B cell (primary cell): ENCODE measurements around the gene PTPN20. TPM values are rescaled to one million over a fixed set of nuclear protein-coding genes. Genes with fewer than 3 reads are reported as not detected.

ENCODE experiments used
- ATAC-seq: fragments of 200-7000 bp; cut with Tn5 transposase; one replicate; pipeline ENCODE4 v1.10.0; 2021; ENCODE audit warnings: low read depth, mild to moderate bottlenecking, moderate number of reproducible peaks, moderate library complexity
- CTCF ChIA-PET: fragments of 350-600 bp; sonication (Branson Sonifier 250); formaldehyde crosslinking; loops from one replicate; lab custom pipeline; 2021; ENCODE audit warnings: antibody characterized with exemption, inconsistent platforms; lab: Charles Lee
- POLR2A ChIA-PET: fragments of 350-600 bp; sonication (Branson Sonifier 250); formaldehyde crosslinking; loops from one replicate; lab custom pipeline; 2021; ENCODE audit warnings: antibody characterized with exemption; lab: Charles Lee
- DNase-seq: peaks from one replicate; pipeline ENCODE4 v3.0.0; 2013
- H2AFZ ChIP-seq: 2 replicates; pipeline ENCODE4 v1.6.1; 2012; ENCODE audit warnings: mild to moderate bottlenecking, low read depth, low read length; ENCODE audit not compliant: insufficient read depth, poor library complexity, severe bottlenecking
- H3K27ac ChIP-seq, 2 donors: 1 replicate in 1 of 2; 2 replicates in 1 of 2; pipeline ENCODE4 v1.5.1; 2012 to 2013; ENCODE audit warnings: low read length in 2 of 2, mild to moderate bottlenecking in 2 of 2, moderate library complexity in 1 of 2
- H3K27me3 ChIP-seq, 4 experiments: fragments of 200-600 bp in 1 of 4; sonication (generic) in 1 of 4; replicated peaks in 1 of 4; 1 replicate in 2 of 4; 2 replicates in 2 of 4; pipeline versions ENCODE4 v1.6.1 to v1.7.0; 2013 to 2016; ENCODE audit warnings: low read length in 3 of 4, mild to moderate bottlenecking in 2 of 4, mixed read lengths in 1 of 4, moderate library complexity in 1 of 4; ENCODE audit not compliant: insufficient read depth in 4 of 4, control insufficient read depth in 3 of 4; ENCODE audit errors: control extremely low read depth in 1 of 4
- H3K36me3 ChIP-seq, 2 experiments: replicated peaks in 1 of 2; 1 replicate in 1 of 2; 2 replicates in 1 of 2; pipeline versions ENCODE4 v1.6.1 to v1.7.1; 2013; ENCODE audit warnings: low read length in 1 of 2; ENCODE audit not compliant: insufficient read depth in 2 of 2, control insufficient read depth in 1 of 2; ENCODE audit errors: control extremely low read depth in 1 of 2, extremely low read depth in 1 of 2
- H3K4me1 ChIP-seq, 2 donors: fragments of 200-600 bp in 1 of 2; sonication (generic) in 1 of 2; 1 replicate in 1 of 2; 2 replicates in 1 of 2; pipeline versions ENCODE4 v1.5.1 to v1.6.1; 2013 to 2017; ENCODE audit warnings: low read length in 2 of 2; ENCODE audit not compliant: control insufficient read depth in 2 of 2, insufficient read depth in 2 of 2
- H3K4me2 ChIP-seq: replicated peaks from 2 replicates; pipeline ENCODE3; 2012; ENCODE audit warnings: mild to moderate bottlenecking, low read depth, low read length; ENCODE audit not compliant: poor library complexity, severe bottlenecking
- H3K4me3 ChIP-seq, 5 experiments: fragments of 200-600 bp in 1 of 5; sonication (generic) in 1 of 5; 1 replicate in 3 of 5; 2 replicates in 2 of 5; pipeline versions ENCODE4 v1.5.1 to v1.7.0; 2011 to 2016; ENCODE audit warnings: low read length in 4 of 5, mild to moderate bottlenecking in 4 of 5, low read depth in 2 of 5, control low read depth in 1 of 5, moderate library complexity in 1 of 5; ENCODE audit not compliant: insufficient read depth in 1 of 5; ENCODE audit errors: control extremely low read depth in 1 of 5, extremely low read depth in 1 of 5
- H3K79me2 ChIP-seq: fragments of 200-600 bp; sonication (generic); one replicate; pipeline ENCODE4 v1.6.0; 2016; ENCODE audit warnings: low read length; ENCODE audit not compliant: control insufficient read depth, insufficient read depth
- H3K9ac ChIP-seq: fragments of 200-600 bp; sonication (generic); 2 replicates; pipeline ENCODE4 v1.6.1; 2017; ENCODE audit warnings: mild to moderate bottlenecking, low read length, moderate library complexity
- H3K9me3 ChIP-seq, 3 donors: one replicate each; pipeline versions ENCODE4 v1.6.1 to v1.7.1; 2013; ENCODE audit warnings: low read length in 2 of 3; ENCODE audit not compliant: control insufficient read depth in 2 of 3, insufficient read depth in 1 of 3; ENCODE audit errors: control extremely low read depth in 1 of 3
- H4K20me1 ChIP-seq: 2 replicates; pipeline ENCODE4 v1.6.0; 2012; ENCODE audit warnings: mild to moderate bottlenecking, low read length; ENCODE audit not compliant: insufficient read depth, control insufficient read depth, poor library complexity, severe bottlenecking
- H3K27ac Mint-ChIP-seq: one replicate; pipeline ENCODE4 v1.8.0; 2021; ENCODE audit warnings: mixed read lengths
- H3K27me3 Mint-ChIP-seq: one replicate; pipeline ENCODE4 v1.8.0; 2021; ENCODE audit warnings: mixed read lengths
- H3K4me1 Mint-ChIP-seq: one replicate; pipeline ENCODE4 v1.8.0; 2021; ENCODE audit warnings: mixed read lengths
- H3K4me3 Mint-ChIP-seq: one replicate; pipeline ENCODE4 v1.8.0; 2021; ENCODE audit warnings: mixed read lengths
- H3K9me3 Mint-ChIP-seq: one replicate; pipeline ENCODE4 v1.8.0; 2022; ENCODE audit warnings: mixed read lengths; ENCODE audit not compliant: insufficient read depth
- EZH2 ChIP-seq: IDR thresholded peaks from 2 replicates; pipeline ENCODE4 v1.6.1; 2012; ENCODE audit warnings: borderline replicate concordance, low read depth, mild to moderate bottlenecking, moderate library complexity, low read length; ENCODE audit not compliant: insufficient read depth, poor library complexity, severe bottlenecking
- WGBS: methylation state at CpG from one replicate; pipeline ENCODE4 v1.1.5; 2013; ENCODE audit warnings: missing lambda C conversion rate; ENCODE audit not compliant: insufficient coverage; 5-methylcytosine and 5-hydroxymethylcytosine counted together
- intact Hi-C: fragments of 100-400 bp; cut with micrococcal nuclease; formaldehyde crosslinking; loops from one replicate; pipeline ENCODE4 v1.10.0; 2022
- polyA plus RNA-seq: library from polyadenylated mRNA; depleted of rRNA; stranded (reverse); fragments of >200 nt; gene quantifications from 2 replicates; pipeline ENCODE4 v1.2.3, GENCODE V29; 2012
- total RNA-seq, 2 donors: library from RNA; stranded (reverse); fragments of 120-200 nt in 1 of 2; gene quantifications; 1 replicate in 1 of 2; 2 replicates in 1 of 2; pipeline versions ENCODE4 v1.2.3 to v1.2.4, GENCODE V29; 2013 to 2022
- TF ChIP-seq, protein P1 (sequence below): fragments of 200-600 bp; IDR thresholded peaks from one replicate; pipeline ENCODE4 v1.8.0; 2022; ENCODE audit warnings: antibody characterized with exemption, mild to moderate bottlenecking

The PTPN20 gene
- total and polyA plus RNA-seq, 2 donors (not counting 1 experiment from before 2014, with no cell fraction given) = 0.24 to 4.2 TPM

DNA sequence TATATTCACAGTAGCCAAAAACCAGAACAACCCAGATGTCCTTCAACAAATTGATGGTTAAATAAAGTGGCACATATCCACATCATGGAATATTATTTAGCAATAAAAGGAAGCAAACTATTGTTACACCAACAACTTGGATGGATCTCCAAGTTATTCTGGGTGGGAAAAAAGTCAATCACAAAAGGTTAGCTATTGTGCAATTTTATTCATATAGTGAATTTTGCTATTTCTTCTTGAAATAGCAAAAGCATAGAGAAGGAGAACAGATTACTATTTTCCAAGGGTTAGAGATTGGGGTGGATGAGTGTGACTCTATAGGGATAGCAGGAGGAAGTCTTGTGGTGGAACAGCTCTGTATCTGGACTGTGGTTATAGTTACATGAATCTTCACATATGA lies 87.0 kb downstream of the PTPN20 start:
- no peaks in the 10 kb centered on the region for H3K4me1 ChIP-seq
- H3K27me3 ChIP-seq = peaks cover 0 to 9% (median 0%) of the 10 kb centered on the region in 4 experiments
- CTCF ChIA-PET = no interaction called here
- Mint-ChIP-seq H3K4me1 (no peaks in the 10 kb centered on the region), H3K27me3 (peaks cover 13% of the 10 kb centered on the region), H3K27ac (no peak overlapping the region), H3K9me3 (peaks cover 4% of the 10 kb centered on the region), H3K4me3 (no peak overlapping the region)
- no peaks in the 10 kb centered on the region for H4K20me1 ChIP-seq
- no peaks in the 10 kb centered on the region for H3K79me2 ChIP-seq
- POLR2A ChIA-PET = no interaction called here
- no peak overlapping the region for H3K27ac ChIP-seq
- H3K36me3 ChIP-seq = no peaks in the 10 kb centered on the region
- H3K4me2 ChIP-seq = no peak overlapping the region
- DNase-seq = no peak
- TF ChIP-seq EZH2 = no peak
- TF ChIP-seq, protein P1, sequence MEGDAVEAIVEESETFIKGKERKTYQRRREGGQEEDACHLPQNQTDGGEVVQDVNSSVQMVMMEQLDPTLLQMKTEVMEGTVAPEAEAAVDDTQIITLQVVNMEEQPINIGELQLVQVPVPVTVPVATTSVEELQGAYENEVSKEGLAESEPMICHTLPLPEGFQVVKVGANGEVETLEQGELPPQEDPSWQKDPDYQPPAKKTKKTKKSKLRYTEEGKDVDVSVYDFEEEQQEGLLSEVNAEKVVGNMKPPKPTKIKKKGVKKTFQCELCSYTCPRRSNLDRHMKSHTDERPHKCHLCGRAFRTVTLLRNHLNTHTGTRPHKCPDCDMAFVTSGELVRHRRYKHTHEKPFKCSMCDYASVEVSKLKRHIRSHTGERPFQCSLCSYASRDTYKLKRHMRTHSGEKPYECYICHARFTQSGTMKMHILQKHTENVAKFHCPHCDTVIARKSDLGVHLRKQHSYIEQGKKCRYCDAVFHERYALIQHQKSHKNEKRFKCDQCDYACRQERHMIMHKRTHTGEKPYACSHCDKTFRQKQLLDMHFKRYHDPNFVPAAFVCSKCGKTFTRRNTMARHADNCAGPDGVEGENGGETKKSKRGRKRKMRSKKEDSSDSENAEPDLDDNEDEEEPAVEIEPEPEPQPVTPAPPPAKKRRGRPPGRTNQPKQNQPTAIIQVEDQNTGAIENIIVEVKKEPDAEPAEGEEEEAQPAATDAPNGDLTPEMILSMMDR = no peak
- H3K4me3 ChIP-seq = no peak overlapping the region
- peaks cover 0 to 8% (median 2%) of the 10 kb centered on the region in 3 donors for H3K9me3 ChIP-seq
- no peak for ATAC-seq
- no peak overlapping the region for H2AFZ ChIP-seq
- intact Hi-C loops = no loop called here
- no peak overlapping the region for H3K9ac ChIP-seq

DNA sequence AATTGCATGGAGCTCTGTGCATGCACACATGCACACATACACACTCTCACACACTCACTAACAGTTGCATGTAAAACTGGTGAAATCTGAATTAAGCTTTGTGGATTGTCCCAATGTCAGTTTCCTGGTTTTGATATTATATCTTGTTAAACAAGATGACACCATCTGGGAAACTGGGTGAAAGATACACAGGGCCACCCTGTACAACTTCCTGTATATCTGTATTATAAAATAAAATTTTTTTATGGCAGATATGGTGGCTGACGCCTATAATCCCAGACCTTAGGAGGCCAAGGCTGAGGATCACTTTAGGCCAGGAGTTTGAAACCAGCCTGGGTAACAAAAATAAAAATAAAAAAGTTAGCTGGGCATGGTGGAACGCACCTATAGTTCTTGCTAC lies 87.4 kb downstream of the PTPN20 start:
- Mint-ChIP-seq H3K4me1 (no peaks in the 10 kb centered on the region), H3K9me3 (peaks cover 4% of the 10 kb centered on the region), H3K4me3 (no peak overlapping the region), H3K27ac (no peak overlapping the region), H3K27me3 (peaks cover 13% of the 10 kb centered on the region)
- ATAC-seq = no peak
- ChIA-PET CTCF (no interaction called here), POLR2A (no interaction called here)
- intact Hi-C loops = no loop called here
- DNase-seq = no peak
- H3K9me3 ChIP-seq = peaks cover 0 to 5% (median 2%) of the 10 kb centered on the region in 3 donors
- H2AFZ ChIP-seq = no peak overlapping the region
- no peaks in the 10 kb centered on the region for H3K79me2 ChIP-seq
- TF ChIP-seq EZH2 = no peak
- TF ChIP-seq, protein P1 = no peak
- no peak overlapping the region for H3K27ac ChIP-seq
- H3K9ac ChIP-seq = no peak overlapping the region
- H3K36me3 ChIP-seq = no peaks in the 10 kb centered on the region
- H3K4me2 ChIP-seq = no peak overlapping the region
- H3K4me1 ChIP-seq = no peaks in the 10 kb centered on the region
- 82% methylated on average over 2 of the region's 2 CpGs for WGBS
- peaks cover 0 to 9% (median 0%) of the 10 kb centered on the region in 4 experiments for H3K27me3 ChIP-seq
- H3K4me3 ChIP-seq = no peak overlapping the region
- H4K20me1 ChIP-seq = no peaks in the 10 kb centered on the region
